ENCODE data around the gene MUS81. TPM values are rescaled to one million over a fixed set of nuclear protein-coding genes. Genes with fewer than 3 reads are reported as not detected.

MUS81 gene
- total RNA-seq, 2 donors from 2014 or later = 51.8 to 62.8 TPM

GRCh38 chr11:65903715-65904114 lies 43.5 kb downstream of the MUS81 start:
- H3K36me3 ChIP-seq = no peaks in the 10 kb centered on the region
- peak overlapping the region in 1 of 2 donors; percentile 62 for H3K27ac ChIP-seq
- TF ChIP-seq CTCF (IDR thresholded peaks at IDR 0.05) = no peak
- H3K4me1 ChIP-seq (ENCODE audit: control insufficient read depth in 1 of 2, low read depth in 2 of 2) = peaks cover 5 to 14% of the 10 kb centered on the region in 2 donors
- ATAC-seq (ENCODE audit: insufficient number of reproducible peaks, low FRiP score, low read depth) (no peak), DNase-seq (ENCODE audit: low spot score) (no peak)
- no peaks in the 10 kb centered on the region for H3K9me3 ChIP-seq
- H3K4me3 ChIP-seq = no peak overlapping the region
- no peaks in the 10 kb centered on the region for H3K27me3 ChIP-seq (replicated peaks; ENCODE audit: insufficient read depth)

GRCh38 chr11:65906602-65907001 lies 46.4 kb downstream of the MUS81 start:
- no peak for TF ChIP-seq CTCF (IDR thresholded peaks at IDR 0.05)
- Histone ChIP-seq H3K36me3 (no peaks in the 10 kb centered on the region), H3K27me3 (replicated peaks; ENCODE audit: insufficient read depth) (no peaks in the 10 kb centered on the region), H3K4me3 (no peak overlapping the region), H3K9me3 (no peaks in the 10 kb centered on the region), H3K27ac (no peak overlapping the region), H3K4me1 (ENCODE audit: control insufficient read depth in 1 of 2, low read depth in 2 of 2) (peaks cover under 1 to 5% of the 10 kb centered on the region in 2 donors)
- ATAC-seq (ENCODE audit: insufficient number of reproducible peaks, low FRiP score, low read depth) (no peak), DNase-seq (ENCODE audit: low spot score) (no peak)

GRCh38 chr11:65907878-65908277 lies 47.6 kb downstream of the MUS81 start:
- no peak for TF ChIP-seq CTCF (IDR thresholded peaks at IDR 0.05)
- H3K27me3 ChIP-seq (replicated peaks; ENCODE audit: insufficient read depth) = no peaks in the 10 kb centered on the region
- H3K36me3 ChIP-seq = no peaks in the 10 kb centered on the region
- no peak overlapping the region for H3K27ac ChIP-seq
- ATAC-seq (ENCODE audit: insufficient number of reproducible peaks, low FRiP score, low read depth) = no peak
- H3K4me3 ChIP-seq = no peak overlapping the region
- no peak for DNase-seq (ENCODE audit: low spot score)
- H3K9me3 ChIP-seq = no peaks in the 10 kb centered on the region
- peaks cover 7 to 18% of the 10 kb centered on the region in 2 donors for H3K4me1 ChIP-seq (ENCODE audit: control insufficient read depth in 1 of 2, low read depth in 2 of 2)

- no peak for DNase-seq (ENCODE audit: low spot score)
- peak overlapping the region in 1 of 2 donors; percentile 29 for H3K27ac ChIP-seq
- no peaks in the 10 kb centered on the region for H3K36me3 ChIP-seq
- ATAC-seq (ENCODE audit: insufficient number of reproducible peaks, low FRiP score, low read depth) = peak; percentile 24
- peak overlapping the region; percentile 17 for H3K4me3 ChIP-seq
- TF ChIP-seq CTCF (IDR thresholded peaks at IDR 0.05) = peak; percentile 24
- H3K9me3 ChIP-seq = no peaks in the 10 kb centered on the region
- H3K27me3 ChIP-seq (replicated peaks; ENCODE audit: insufficient read depth) = no peaks in the 10 kb centered on the region
- H3K4me1 ChIP-seq (ENCODE audit: control insufficient read depth in 1 of 2, low read depth in 2 of 2) = peaks cover 25 to 42% of the 10 kb centered on the region in 2 donors
Observed at GRCh38 chr11:65911682-65912568, 51.7 kb downstream of the MUS81 start.

GRCh38 chr11:65912845-65913244 lies 52.6 kb downstream of the MUS81 start:
- TF ChIP-seq CTCF (IDR thresholded peaks at IDR 0.05) = no peak
- Histone ChIP-seq H3K27me3 (replicated peaks; ENCODE audit: insufficient read depth) (no peaks in the 10 kb centered on the region), H3K4me1 (ENCODE audit: control insufficient read depth in 1 of 2, low read depth in 2 of 2) (peaks cover 35 to 52% of the 10 kb centered on the region in 2 donors), H3K9me3 (no peaks in the 10 kb centered on the region), H3K36me3 (no peaks in the 10 kb centered on the region), H3K27ac (peak overlapping the region in 1 of 2 donors; percentile 11), H3K4me3 (no peak overlapping the region)
- no peak for DNase-seq (ENCODE audit: low spot score)
- no peak for ATAC-seq (ENCODE audit: insufficient number of reproducible peaks, low FRiP score, low read depth)
